ENCODE results near the gene CAMK1D. TPM values are rescaled to one million over a fixed set of nuclear protein-coding genes. Genes with fewer than 3 reads are reported as not detected.

CAMK1D gene
- total RNA-seq, 4 donors from 2014 or later, result 0.55 to 2.2 (median 1.5) TPM

DNA sequence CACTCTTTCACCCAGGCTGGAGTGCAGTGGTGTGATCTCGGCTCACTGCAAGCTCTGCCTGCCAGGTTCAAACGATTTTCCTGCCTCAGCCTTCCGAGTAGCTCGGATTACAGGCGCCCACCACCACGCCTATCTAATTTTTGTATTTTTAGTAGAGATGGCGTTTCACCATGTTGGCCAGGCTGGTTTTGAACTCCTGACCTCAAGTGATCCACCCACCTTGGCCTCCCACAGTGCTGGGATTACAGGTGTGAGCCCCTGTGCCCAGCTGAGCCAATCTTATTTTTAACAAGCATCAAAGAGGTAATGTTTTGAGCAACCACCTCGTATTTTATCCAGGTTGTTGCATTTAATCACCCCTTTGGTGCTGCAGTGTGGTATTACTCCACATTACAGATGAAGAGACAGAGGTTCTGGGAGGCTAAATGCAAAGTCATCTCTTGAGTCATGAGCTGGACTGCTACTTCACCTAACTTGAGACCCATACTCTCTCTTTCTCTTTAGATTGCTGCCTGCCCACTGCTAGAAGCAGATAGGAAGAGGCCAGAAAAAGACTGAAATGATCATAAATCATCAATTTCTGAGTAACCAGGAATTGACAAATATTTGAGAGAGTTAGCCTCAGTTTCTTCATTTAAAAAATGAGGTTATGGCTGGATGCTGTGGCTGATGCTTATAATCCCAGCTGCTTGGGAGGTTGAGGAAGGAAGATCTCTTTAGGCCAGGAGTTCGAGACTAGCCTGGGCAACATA, 116.2 kb downstream of the CAMK1D start:
- intact Hi-C loops (cut with DNase I; ENCODE audit: low total_unique reads) (no loop called here), in situ Hi-C loops (cut with MboI; ENCODE audit: low sequenced_read_pairs in 4 of 4) (no loop called here)
- H3K4me1 ChIP-seq, result no peaks in the 10 kb centered on the region
- no peaks in the 10 kb centered on the region for H3K9me3 ChIP-seq
- ATAC-seq (no peak), DNase-seq (no peak)
- H3K36me3 ChIP-seq, result no peaks in the 10 kb centered on the region
- H3K27me3 ChIP-seq, result no peaks in the 10 kb centered on the region
- no peak overlapping the region for H3K4me3 ChIP-seq
- no peak overlapping the region for H3K27ac ChIP-seq
- TF ChIP-seq, protein P1, sequence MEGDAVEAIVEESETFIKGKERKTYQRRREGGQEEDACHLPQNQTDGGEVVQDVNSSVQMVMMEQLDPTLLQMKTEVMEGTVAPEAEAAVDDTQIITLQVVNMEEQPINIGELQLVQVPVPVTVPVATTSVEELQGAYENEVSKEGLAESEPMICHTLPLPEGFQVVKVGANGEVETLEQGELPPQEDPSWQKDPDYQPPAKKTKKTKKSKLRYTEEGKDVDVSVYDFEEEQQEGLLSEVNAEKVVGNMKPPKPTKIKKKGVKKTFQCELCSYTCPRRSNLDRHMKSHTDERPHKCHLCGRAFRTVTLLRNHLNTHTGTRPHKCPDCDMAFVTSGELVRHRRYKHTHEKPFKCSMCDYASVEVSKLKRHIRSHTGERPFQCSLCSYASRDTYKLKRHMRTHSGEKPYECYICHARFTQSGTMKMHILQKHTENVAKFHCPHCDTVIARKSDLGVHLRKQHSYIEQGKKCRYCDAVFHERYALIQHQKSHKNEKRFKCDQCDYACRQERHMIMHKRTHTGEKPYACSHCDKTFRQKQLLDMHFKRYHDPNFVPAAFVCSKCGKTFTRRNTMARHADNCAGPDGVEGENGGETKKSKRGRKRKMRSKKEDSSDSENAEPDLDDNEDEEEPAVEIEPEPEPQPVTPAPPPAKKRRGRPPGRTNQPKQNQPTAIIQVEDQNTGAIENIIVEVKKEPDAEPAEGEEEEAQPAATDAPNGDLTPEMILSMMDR (IDR thresholded peaks at IDR 0.05 in 4 of 5, conservative IDR thresholded peaks at IDR 0.05 in 1 of 5), result no peak
- TF ChIP-seq POLR2A (IDR thresholded peaks at IDR 0.05), result no peak

DNA sequence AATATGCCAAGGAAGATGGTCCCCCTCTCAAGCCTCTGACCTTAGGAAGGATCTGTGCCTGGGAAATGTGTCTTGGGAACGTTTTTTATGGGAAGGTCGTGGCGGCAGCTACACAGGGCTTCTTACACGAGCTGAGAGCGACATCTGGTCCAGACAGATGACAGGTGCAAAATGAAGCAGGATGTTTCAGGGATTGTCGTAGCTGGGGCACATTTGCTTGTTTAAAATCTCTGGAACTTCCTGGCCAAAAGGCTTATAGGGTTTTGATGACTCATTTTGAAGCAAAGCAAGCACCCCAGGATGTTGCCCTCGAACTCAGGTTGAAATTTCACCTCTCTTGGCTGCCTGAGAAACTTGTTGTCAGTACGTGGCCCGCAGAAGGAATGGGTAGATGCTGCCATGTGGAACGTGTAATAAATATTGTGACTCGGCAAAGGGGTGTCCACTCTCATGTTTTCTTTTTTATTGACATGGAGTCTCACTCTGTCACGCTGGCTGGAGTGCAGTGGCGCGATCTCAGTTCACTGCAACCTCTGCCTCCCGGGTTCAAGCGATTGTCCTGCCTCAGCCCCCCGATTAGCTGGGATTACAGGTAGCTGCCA, 117.5 kb downstream of the CAMK1D start:
- intact Hi-C loops (cut with DNase I; ENCODE audit: low total_unique reads) (no loop called here), in situ Hi-C loops (cut with MboI; ENCODE audit: low sequenced_read_pairs in 4 of 4) (no loop called here)
- Histone ChIP-seq H3K4me3 (no peak overlapping the region), H3K27ac (no peak overlapping the region), H3K36me3 (no peaks in the 10 kb centered on the region), H3K4me1 (no peaks in the 10 kb centered on the region), H3K9me3 (no peaks in the 10 kb centered on the region), H3K27me3 (no peaks in the 10 kb centered on the region)
- DNase-seq (no peak), ATAC-seq (peak in 1 of 2 donors; percentile 45)
- TF ChIP-seq POLR2A (IDR thresholded peaks at IDR 0.05), result no peak
- TF ChIP-seq, protein P1 (IDR thresholded peaks at IDR 0.05 in 4 of 5, conservative IDR thresholded peaks at IDR 0.05 in 1 of 5), result no peak

DNA sequence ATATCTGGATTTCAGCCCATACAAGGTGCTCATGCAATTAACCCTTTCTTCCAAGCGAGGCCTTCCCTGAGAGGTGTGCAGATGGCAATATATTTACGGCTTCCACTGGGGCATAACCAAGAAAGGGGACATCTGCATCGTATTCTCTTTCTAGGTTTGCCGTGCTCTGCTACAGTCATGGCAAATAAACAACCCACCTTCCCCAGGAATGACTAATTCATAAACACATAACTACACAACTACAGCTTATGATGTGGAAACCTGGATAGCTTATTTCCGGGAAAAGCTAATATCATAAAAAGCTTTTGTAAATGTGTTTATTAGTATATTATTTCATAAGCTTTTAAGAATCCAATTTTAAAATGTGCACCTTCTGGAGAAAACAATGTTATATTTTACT, 120.0 kb downstream of the CAMK1D start:
- H3K27me3 ChIP-seq, result no peaks in the 10 kb centered on the region
- ATAC-seq, result no peak
- in situ Hi-C loops (cut with MboI; ENCODE audit: low sequenced_read_pairs in 4 of 4), result no loop called here
- no peak for DNase-seq
- no peaks in the 10 kb centered on the region for H3K4me1 ChIP-seq
- no peak overlapping the region for H3K27ac ChIP-seq
- no peak overlapping the region for H3K4me3 ChIP-seq
- TF ChIP-seq POLR2A (IDR thresholded peaks at IDR 0.05), result no peak
- TF ChIP-seq, protein P1 (IDR thresholded peaks at IDR 0.05 in 4 of 5, conservative IDR thresholded peaks at IDR 0.05 in 1 of 5), result no peak
- intact Hi-C loops (cut with DNase I; ENCODE audit: low total_unique reads), result no loop called here
- H3K36me3 ChIP-seq, result no peaks in the 10 kb centered on the region
- H3K9me3 ChIP-seq, result no peaks in the 10 kb centered on the region

DNA sequence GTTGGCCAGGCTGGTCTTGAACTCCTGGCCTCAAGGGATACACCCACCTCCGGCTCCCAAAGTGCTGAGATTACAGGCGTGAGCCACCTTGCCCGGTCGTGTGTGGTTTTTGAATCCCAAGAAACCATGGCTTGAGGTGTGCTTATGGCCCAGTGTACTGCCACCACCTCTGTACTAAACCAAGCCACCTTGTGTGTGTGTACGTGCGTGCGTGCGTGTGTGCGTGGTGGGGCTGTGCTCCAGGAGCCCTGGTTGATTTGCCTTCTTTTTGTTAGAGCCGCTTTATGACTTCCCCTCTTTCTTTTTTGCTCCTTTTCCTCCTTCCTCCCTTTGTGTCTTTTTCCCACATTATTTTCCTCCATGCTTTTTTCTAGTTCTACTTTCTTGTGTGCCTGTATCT, 121.4 kb downstream of the CAMK1D start:
- ATAC-seq (no peak), DNase-seq (no peak)
- Histone ChIP-seq H3K27ac (no peak overlapping the region), H3K27me3 (no peaks in the 10 kb centered on the region), H3K36me3 (no peaks in the 10 kb centered on the region), H3K4me3 (no peak overlapping the region), H3K9me3 (no peaks in the 10 kb centered on the region), H3K4me1 (no peaks in the 10 kb centered on the region)
- in situ Hi-C loops (cut with MboI; ENCODE audit: low sequenced_read_pairs in 4 of 4) (no loop called here), intact Hi-C loops (cut with DNase I; ENCODE audit: low total_unique reads) (no loop called here)
- TF ChIP-seq, protein P1 (IDR thresholded peaks at IDR 0.05 in 4 of 5, conservative IDR thresholded peaks at IDR 0.05 in 1 of 5), result no peak
- TF ChIP-seq POLR2A (IDR thresholded peaks at IDR 0.05), result no peak

All from gastrocnemius medialis (tissue), 4 donors.